ENCODE measurements around the gene DNAJC5. TPM values are rescaled to one million over a fixed set of nuclear protein-coding genes. Genes with fewer than 3 reads are reported as not detected.

Gene DNAJC5
- total and polyA plus RNA-seq, 9 of the 15 experiments (the other 6 are each of a cell fraction or from before 2014, with no cell fraction given) = 0.95 to 42.8 (median 23.4) TPM

- H3K9me1 ChIP-seq (ENCODE audit: control insufficient read depth, insufficient read depth, low read length) = no peaks in the 10 kb centered on the region
- ChIA-PET CTCF (ENCODE audit: low intra/inter-chr PET ratio) (no interaction called here), POLR2A (no interaction called here)
- intact Hi-C loops (cut with micrococcal nuclease) (no loop called here), in situ Hi-C loops (cut with MboI) (no loop called here)
- peaks cover 88% of the 10 kb centered on the region; the same call in 2 of the 3 replicates for H3K36me3 ChIP-seq (ENCODE audit: control insufficient read depth, insufficient read depth, low read length)
- DNase-seq (ENCODE audit: extremely low read depth in 1 of 4, low spot score in 3 of 4) (no peak), FAIRE-seq (no peak), ATAC-seq (no peak)
- H3K4me1 ChIP-seq (replicated peaks in 1 of 2; ENCODE audit: control insufficient read depth in 2 of 2, insufficient read depth in 2 of 2, low read length in 2 of 2) = peaks cover 0 to 18% of the 10 kb centered on the region in 2 experiments; a peak in 2 of 5 replicates
- no peak overlapping the region for H3K4me3 ChIP-seq
- H2AFZ ChIP-seq (ENCODE audit: low read depth, low read length) = no peak overlapping the region
- H3K27ac ChIP-seq (ENCODE audit: extremely low read depth, low read depth, low read length) = no peak overlapping the region
- no TSS peak for BruUV-seq (replicated peaks)
- H3K79me2 ChIP-seq (ENCODE audit: control insufficient read depth, insufficient read depth, low read length) = no peaks in the 10 kb centered on the region
- TF ChIP-seq ZNF354B (CRISPR knock-in tag; IDR thresholded peaks at IDR 0.05) (no peak), TCF3 (CRISPR knock-in tag; IDR thresholded peaks at IDR 0.05) (no peak), ZC3H8 (IDR thresholded peaks at IDR 0.05) (no peak), ZNF592 (IDR thresholded peaks at IDR 0.05) (no peak), TAF9B (IDR thresholded peaks at IDR 0.05; ENCODE audit: partially characterized antibody) (no peak), ZNF57 (CRISPR knock-in tag; IDR thresholded peaks at IDR 0.05) (no peak), FIP1L1 (IDR thresholded peaks at IDR 0.05; ENCODE audit: low read depth, low read length, poor library complexity, severe bottlenecking) (no peak)
- H3K9me3 ChIP-seq (replicated peaks; ENCODE audit: control insufficient read depth, insufficient read depth, low read depth, low read length) = no peaks in the 10 kb centered on the region
- H3K27me3 ChIP-seq (ENCODE audit: control insufficient read depth in 2 of 2, insufficient read depth in 2 of 2, low read length in 2 of 2) = no peaks in the 10 kb centered on the region
- H3K9ac ChIP-seq (ENCODE audit: insufficient read depth in 1 of 2, low read depth in 2 of 2, low read length in 2 of 2) = no peak overlapping the region
- 97% methylated on average over 7 of the region's 14 CpGs for WGBS (ENCODE audit: insufficient coverage, low coverage, missing lambda C conversion rate)
- H3K4me2 ChIP-seq (ENCODE audit: insufficient read depth, low read length) = no peak overlapping the region
- H4K20me1 ChIP-seq (replicated peaks; ENCODE audit: control insufficient read depth, insufficient read depth, low read length) = peaks cover 16% of the 10 kb centered on the region
These were observed 8.9 kb upstream of the DNAJC5 start for GRCh38 chr20:63886054-63886419.
